SH-SY5Y (cell line): ENCODE results near the gene CRACDL.

Source experiments
- GATA2 ChIP-seq: IDR thresholded peaks from 2 replicates; pipeline ENCODE4 v1.6.1; 2011; ENCODE audit warnings: mild to moderate bottlenecking, low read depth, low read length
- GATA3 ChIP-seq: IDR thresholded peaks from 2 replicates; pipeline ENCODE4 v1.6.1; 2011; ENCODE audit warnings: low read depth, mild to moderate bottlenecking, low read length, moderate library complexity

DNA sequence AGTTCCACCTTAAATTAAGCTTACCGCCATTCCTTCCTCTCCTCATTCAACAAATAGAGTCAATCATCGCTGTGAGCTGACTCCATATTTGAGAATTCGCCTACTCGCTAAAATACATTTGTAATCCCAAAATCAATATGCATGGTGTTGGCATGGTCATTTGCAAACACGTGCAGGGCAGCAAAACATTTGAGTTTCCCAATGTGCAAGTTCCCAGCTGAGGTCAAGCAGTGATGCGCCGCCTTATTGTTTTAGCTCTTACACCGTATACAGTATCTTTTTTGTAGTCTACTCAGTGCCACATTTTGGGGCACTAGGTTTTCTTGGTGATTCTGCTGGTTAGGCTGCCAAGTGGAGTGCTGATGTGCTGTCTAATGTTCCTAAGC is 131.8 kb downstream of the CRACDL start:
- TF ChIP-seq GATA2 (no peak), GATA3 (no peak)
